ENCODE data around the gene UBE2E3.
"Not testable (repeated sequence)": the region's sequence is repeated elsewhere in the genome, so short reads cannot be mapped to it uniquely, and the experiment has no call there.

Gene UBE2E3

GRCh38 chr2:180980106-180980942, at the start of gene UBE2E3:
TSS of gene UBE2E3 (plus strand) at chr2:180980605. CDS start at chr2:180982043, 1,438 bp downstream.
- DNase-seq: peak; percentile 85

- no peak for DNase-seq
Measured at GRCh38 chr2:180931841-180932240, 48.6 kb upstream of the UBE2E3 start.

GRCh38 chr2:180933332-180933731, 47.1 kb upstream of the UBE2E3 start:
- no peak for DNase-seq

- no peak for DNase-seq
Measured at GRCh38 chr2:180934911-180935310, 45.5 kb upstream of the UBE2E3 start.

GRCh38 chr2:180937480-180937879, 42.9 kb upstream of the UBE2E3 start:
- not testable (repeated sequence) for DNase-seq

- DNase-seq: no peak
Measured at GRCh38 chr2:180938451-180938850, 42.0 kb upstream of the UBE2E3 start.

- DNase-seq: no peak
Measured at GRCh38 chr2:180943275-180943674, 37.1 kb upstream of the UBE2E3 start.

- no peak for DNase-seq
Measured at GRCh38 chr2:180944372-180944771, 36.0 kb upstream of the UBE2E3 start.

- DNase-seq: no peak
Measured at GRCh38 chr2:180947208-180947689, 33.2 kb upstream of the UBE2E3 start.

GRCh38 chr2:180949896-180950295, 30.5 kb upstream of the UBE2E3 start:
- DNase-seq: no peak

GRCh38 chr2:180952082-180952481, 28.3 kb upstream of the UBE2E3 start:
- DNase-seq: no peak

- DNase-seq: no peak
Measured at GRCh38 chr2:180952731-180953336, 27.6 kb upstream of the UBE2E3 start.

GRCh38 chr2:180953550-180953949, 26.9 kb upstream of the UBE2E3 start:
- no peak for DNase-seq

- no peak for DNase-seq
Measured at GRCh38 chr2:180955101-180955500, 25.3 kb upstream of the UBE2E3 start.

- DNase-seq: no peak
Measured at GRCh38 chr2:180959787-180960186, 20.6 kb upstream of the UBE2E3 start.

GRCh38 chr2:180960982-180961381, 19.4 kb upstream of the UBE2E3 start:
- no peak for DNase-seq

GRCh38 chr2:180962727-180963314, 17.6 kb upstream of the UBE2E3 start:
- DNase-seq: no peak

GRCh38 chr2:180966378-180966777, 14.0 kb upstream of the UBE2E3 start:
- DNase-seq: no peak

- DNase-seq: no peak
Measured at GRCh38 chr2:180969124-180969523, 11.3 kb upstream of the UBE2E3 start.

GRCh38 chr2:180970016-180970415, 10.4 kb upstream of the UBE2E3 start:
- DNase-seq: no peak

- DNase-seq: no peak
Measured at GRCh38 chr2:180971811-180972210, 8.6 kb upstream of the UBE2E3 start.

GRCh38 chr2:180975585-180975984, 4.8 kb upstream of the UBE2E3 start:
- no peak for DNase-seq

GRCh38 chr2:180978903-180979748, 1.3 kb upstream of the UBE2E3 start:
- DNase-seq: no peak
